OCI-LY7 (cell line): ENCODE results near the gene LRRC74A.

Source experiments
- EZH2phosphoT487 ChIP-seq: fragments of 200-600 bp; sonication (generic); IDR thresholded peaks from 2 replicates; pipeline ENCODE4 v1.6.1; 2018; ENCODE audit warnings: low read depth, borderline replicate concordance, mild to moderate bottlenecking, mixed run types, antibody characterized with exemption, low read length, moderate library complexity, mixed read lengths
- TF ChIP-seq, protein P1 (sequence below): fragments of 200-600 bp; sonication (generic); conservative IDR thresholded peaks from 2 replicates; pipeline ENCODE4 v1.5.1; 2014; ENCODE audit warnings: mild to moderate bottlenecking, antibody characterized with exemption, low read length, moderate library complexity, mixed read lengths

DNA sequence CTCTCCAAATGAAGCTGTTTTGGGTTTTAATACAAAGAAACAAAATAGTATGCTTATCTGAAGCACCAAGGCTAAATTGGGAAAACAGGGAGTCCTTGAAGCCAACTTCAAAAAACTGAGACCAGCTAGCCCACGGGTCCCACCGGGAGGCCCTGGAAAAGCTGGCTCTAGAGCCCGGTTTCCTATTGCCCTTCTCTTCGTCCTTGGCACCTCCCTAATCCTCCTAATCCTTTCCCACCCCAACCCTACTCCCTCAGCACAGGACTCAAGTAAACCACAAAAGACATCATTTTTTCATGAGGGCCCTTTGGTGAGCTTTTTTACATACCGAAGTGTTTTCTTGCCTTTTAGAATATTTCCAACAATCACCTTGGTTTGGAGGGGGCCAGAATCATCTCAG is 11.3 kb downstream of the LRRC74A start:
- TF ChIP-seq, protein P1, sequence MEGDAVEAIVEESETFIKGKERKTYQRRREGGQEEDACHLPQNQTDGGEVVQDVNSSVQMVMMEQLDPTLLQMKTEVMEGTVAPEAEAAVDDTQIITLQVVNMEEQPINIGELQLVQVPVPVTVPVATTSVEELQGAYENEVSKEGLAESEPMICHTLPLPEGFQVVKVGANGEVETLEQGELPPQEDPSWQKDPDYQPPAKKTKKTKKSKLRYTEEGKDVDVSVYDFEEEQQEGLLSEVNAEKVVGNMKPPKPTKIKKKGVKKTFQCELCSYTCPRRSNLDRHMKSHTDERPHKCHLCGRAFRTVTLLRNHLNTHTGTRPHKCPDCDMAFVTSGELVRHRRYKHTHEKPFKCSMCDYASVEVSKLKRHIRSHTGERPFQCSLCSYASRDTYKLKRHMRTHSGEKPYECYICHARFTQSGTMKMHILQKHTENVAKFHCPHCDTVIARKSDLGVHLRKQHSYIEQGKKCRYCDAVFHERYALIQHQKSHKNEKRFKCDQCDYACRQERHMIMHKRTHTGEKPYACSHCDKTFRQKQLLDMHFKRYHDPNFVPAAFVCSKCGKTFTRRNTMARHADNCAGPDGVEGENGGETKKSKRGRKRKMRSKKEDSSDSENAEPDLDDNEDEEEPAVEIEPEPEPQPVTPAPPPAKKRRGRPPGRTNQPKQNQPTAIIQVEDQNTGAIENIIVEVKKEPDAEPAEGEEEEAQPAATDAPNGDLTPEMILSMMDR = no peak
- TF ChIP-seq EZH2phosphoT487 = no peak
